ENCODE results near the gene CGNL1. TPM values are rescaled to one million over a fixed set of nuclear protein-coding genes. Genes with fewer than 3 reads are reported as not detected.

Gene CGNL1
- total RNA-seq, 1 donor from 2014 or later = 5.4 TPM

DNA sequence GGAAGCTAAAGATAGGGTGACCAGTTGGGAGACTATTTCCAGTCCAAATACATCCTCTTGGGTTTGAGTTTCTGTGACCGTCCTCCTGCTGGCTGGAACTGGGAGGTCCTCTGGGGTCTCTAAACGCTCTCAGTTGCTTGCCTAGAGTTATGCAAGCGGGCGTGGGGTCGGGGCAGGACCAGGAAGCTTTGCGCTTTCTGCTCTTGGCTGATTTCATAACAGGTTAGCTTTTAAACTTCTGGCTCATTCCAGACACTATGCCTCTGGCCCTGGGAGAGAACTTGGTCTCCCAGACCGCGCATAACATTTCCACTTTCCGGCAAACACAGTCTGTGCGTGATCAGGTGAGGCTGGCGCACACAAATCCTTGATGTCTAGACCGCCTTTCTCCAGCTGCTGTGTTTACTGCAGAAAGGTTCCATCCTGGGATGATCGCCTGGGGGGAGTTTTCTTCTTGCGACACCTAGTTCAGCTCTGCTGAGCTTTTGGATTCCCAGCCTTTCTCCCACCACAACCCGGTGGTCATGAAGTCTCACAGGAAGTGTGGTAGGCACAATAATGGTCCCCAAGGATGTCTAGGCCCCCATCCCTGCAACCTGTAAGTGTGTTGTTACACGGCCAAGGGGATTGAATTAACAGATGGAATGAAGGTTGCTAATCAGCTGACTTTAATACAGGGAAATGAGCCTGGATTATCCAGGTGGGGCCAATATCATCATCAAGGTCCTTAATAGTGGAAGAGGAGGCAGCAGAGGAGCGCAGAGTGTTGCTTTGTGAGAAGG lies 23.6 kb upstream of the CGNL1 start:
- DNase-seq = no peak
- no peak for TF ChIP-seq CTCF (IDR thresholded peaks at IDR 0.05; ENCODE audit: partially characterized antibody, unreplicated experiment)
- Mint-ChIP-seq H3K9me3 (ENCODE audit: unreplicated experiment) (peaks cover 6% of the 10 kb centered on the region), H3K4me3 (ENCODE audit: unreplicated experiment) (no peak overlapping the region), H3K4me1 (ENCODE audit: low read depth, unreplicated experiment) (peaks cover 2% of the 10 kb centered on the region), H3K36me3 (ENCODE audit: unreplicated experiment) (no peaks in the 10 kb centered on the region), H3K27me3 (ENCODE audit: unreplicated experiment) (no peaks in the 10 kb centered on the region), H3K27ac (ENCODE audit: unreplicated experiment) (no peak overlapping the region)

DNA sequence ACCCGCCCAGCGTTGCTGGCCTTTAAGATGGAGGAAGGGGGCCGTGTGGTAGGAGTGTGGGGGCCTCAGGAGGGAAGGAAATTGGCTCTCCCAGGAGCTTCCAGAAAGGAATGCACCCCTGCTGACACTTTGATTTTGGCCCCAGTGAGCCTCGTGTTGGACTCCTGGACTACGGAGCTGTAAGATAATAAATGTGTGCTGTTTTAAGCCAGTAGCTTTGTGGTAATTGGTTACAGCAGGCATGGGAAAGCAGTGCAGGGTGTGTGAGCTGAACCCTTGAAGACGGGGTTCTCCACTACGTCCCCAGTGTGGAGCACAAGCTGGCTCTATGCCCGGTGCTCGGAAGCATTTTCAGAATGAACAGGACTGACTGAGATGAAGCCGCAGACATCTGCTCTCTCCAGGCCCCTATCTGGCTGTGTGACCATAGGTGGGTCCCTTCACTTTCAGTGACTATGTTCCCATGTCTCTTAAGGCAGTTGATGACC lies 22.9 kb upstream of the CGNL1 start:
- no peak for DNase-seq
- Mint-ChIP-seq H3K4me1 (ENCODE audit: low read depth, unreplicated experiment) (peaks cover 2% of the 10 kb centered on the region), H3K27ac (ENCODE audit: unreplicated experiment) (no peak overlapping the region), H3K36me3 (ENCODE audit: unreplicated experiment) (no peaks in the 10 kb centered on the region), H3K27me3 (ENCODE audit: unreplicated experiment) (no peaks in the 10 kb centered on the region), H3K4me3 (ENCODE audit: unreplicated experiment) (no peak overlapping the region), H3K9me3 (ENCODE audit: unreplicated experiment) (peaks cover 6% of the 10 kb centered on the region)
- TF ChIP-seq CTCF (IDR thresholded peaks at IDR 0.05; ENCODE audit: partially characterized antibody, unreplicated experiment) = no peak

GRCh38 chr15:57354436-57355123 lies 21.7 kb upstream of the CGNL1 start:
- no peak overlapping the region for H3K27ac Mint-ChIP-seq (ENCODE audit: unreplicated experiment)
- peaks cover 6% of the 10 kb centered on the region for H3K9me3 Mint-ChIP-seq (ENCODE audit: unreplicated experiment)
- H3K4me1 Mint-ChIP-seq (ENCODE audit: low read depth, unreplicated experiment) = no peaks in the 10 kb centered on the region

GRCh38 chr15:57355259-57355658 lies 21.0 kb upstream of the CGNL1 start:
- Mint-ChIP-seq H3K27ac (ENCODE audit: unreplicated experiment) (no peak overlapping the region), H3K36me3 (ENCODE audit: unreplicated experiment) (no peaks in the 10 kb centered on the region), H3K9me3 (ENCODE audit: unreplicated experiment) (peaks cover 6% of the 10 kb centered on the region), H3K4me3 (ENCODE audit: unreplicated experiment) (no peak overlapping the region), H3K27me3 (ENCODE audit: unreplicated experiment) (no peaks in the 10 kb centered on the region), H3K4me1 (ENCODE audit: low read depth, unreplicated experiment) (no peaks in the 10 kb centered on the region)
- no peak for TF ChIP-seq CTCF (IDR thresholded peaks at IDR 0.05; ENCODE audit: partially characterized antibody, unreplicated experiment)
- DNase-seq = no peak

More at GRCh38 chr15:57354436-57355123, 21.7 kb upstream of the CGNL1 start:
- no peak for DNase-seq
- Mint-ChIP-seq H3K27me3 (ENCODE audit: unreplicated experiment) (no peaks in the 10 kb centered on the region), H3K36me3 (ENCODE audit: unreplicated experiment) (no peaks in the 10 kb centered on the region), H3K4me3 (ENCODE audit: unreplicated experiment) (no peak overlapping the region)
- no peak for TF ChIP-seq CTCF (IDR thresholded peaks at IDR 0.05; ENCODE audit: partially characterized antibody, unreplicated experiment)

GRCh38 chr15:57356178-57356577 lies 20.1 kb upstream of the CGNL1 start:
- H3K36me3 Mint-ChIP-seq (ENCODE audit: unreplicated experiment) = no peaks in the 10 kb centered on the region
- H3K4me1 Mint-ChIP-seq (ENCODE audit: low read depth, unreplicated experiment) = no peaks in the 10 kb centered on the region
- H3K4me3 Mint-ChIP-seq (ENCODE audit: unreplicated experiment) = no peak overlapping the region
- no peak overlapping the region for H3K27ac Mint-ChIP-seq (ENCODE audit: unreplicated experiment)
- no peak for DNase-seq
- no peak for TF ChIP-seq CTCF (IDR thresholded peaks at IDR 0.05; ENCODE audit: partially characterized antibody, unreplicated experiment)
- H3K9me3 Mint-ChIP-seq (ENCODE audit: unreplicated experiment) = peaks cover 6% of the 10 kb centered on the region
- H3K27me3 Mint-ChIP-seq (ENCODE audit: unreplicated experiment) = no peaks in the 10 kb centered on the region

Data from glutamatergic neuron (in vitro differentiated cells).